GM12892 (cell line): ENCODE measurements around the gene SMPDL3B.

ENCODE experiments used
- POLR2A ChIP-seq: IDR thresholded peaks from 2 replicates; pipeline ENCODE4 v1.6.1; 2011; ENCODE audit warnings: low read depth, low read length, control low read depth
- POLR2AphosphoS5 ChIP-seq: IDR thresholded peaks from 2 replicates; pipeline ENCODE4 v1.6.1; 2011; ENCODE audit warnings: low read depth, low read length, control low read depth
- TAF1 ChIP-seq: IDR thresholded peaks from 2 replicates; pipeline ENCODE4 v1.6.1; 2011; ENCODE audit warnings: low read depth, mild to moderate bottlenecking, control low read depth, low read length, borderline replicate concordance

GRCh38 chr1:27894521-27894920, 40.3 kb upstream of the SMPDL3B start:
- TF ChIP-seq POLR2A (no peak), POLR2AphosphoS5 (no peak), TAF1 (no peak)
